WI38 (cell line): Measurements from ENCODE around the gene MYO5C.

Experiments used
- H3K4me3 ChIP-seq: 2 replicates; pipeline ENCODE4 v1.5.1; 2011; ENCODE audit warnings: low read depth, mild to moderate bottlenecking, control low read depth, low read length
- CTCF ChIP-seq: IDR thresholded peaks from 2 replicates; pipeline ENCODE4 v1.5.1; 2012; ENCODE audit warnings: low read depth, mild to moderate bottlenecking, control low read depth, low read length

MYO5C gene

GRCh38 chr15:52326756-52327155, 31.2 kb upstream of the MYO5C start:
- no peak overlapping the region for H3K4me3 ChIP-seq
- no peak for TF ChIP-seq CTCF

GRCh38 chr15:52324109-52324508, 28.5 kb upstream of the MYO5C start:
- H3K4me3 ChIP-seq, result no peak overlapping the region
- TF ChIP-seq CTCF, result no peak

- H3K4me3 ChIP-seq, result no peak overlapping the region
- no peak for TF ChIP-seq CTCF
Measured at GRCh38 chr15:52318729-52319500, 23.3 kb upstream of the MYO5C start.

- TF ChIP-seq CTCF, result no peak
- H3K4me3 ChIP-seq, result no peak overlapping the region
Measured at GRCh38 chr15:52317688-52318087, 22.1 kb upstream of the MYO5C start.

- TF ChIP-seq CTCF, result no peak
- H3K4me3 ChIP-seq, result no peak overlapping the region
Measured at GRCh38 chr15:52317022-52317421, 21.4 kb upstream of the MYO5C start.

GRCh38 chr15:52309154-52309548, 13.5 kb upstream of the MYO5C start:
- no peak overlapping the region for H3K4me3 ChIP-seq
- TF ChIP-seq CTCF, result no peak

- no peak for TF ChIP-seq CTCF
- no peak overlapping the region for H3K4me3 ChIP-seq
Measured at GRCh38 chr15:52308446-52309153, 13.0 kb upstream of the MYO5C start.
